ENCODE data around the gene SCIMP.

The SCIMP gene

GRCh38 chr17:5191541-5192417 lies 42.9 kb downstream of the SCIMP start, which contains the start of gene ZNF594:
TSS of gene ZNF594 (minus strand) at chr17:5191868. CDS start at chr17:5184256, 7,612 bp downstream.
- H3K4me1 ChIP-seq (ENCODE audit: control insufficient read depth, low read length): peaks cover 20% of the 10 kb centered on the region
- H3K27me3 ChIP-seq (ENCODE audit: control insufficient read depth, low read length): no peaks in the 10 kb centered on the region
- peaks cover 36% of the 10 kb centered on the region for H3K9me3 ChIP-seq (ENCODE audit: control insufficient read depth, insufficient read depth, low read length)
- peak within 1 kb of the TSS; percentile 45 for H3K27ac ChIP-seq (ENCODE audit: low read depth, low read length)
- peaks cover 7% of the 10 kb centered on the region for H3F3A ChIP-seq (ENCODE audit: control insufficient read depth, insufficient read depth)
- H3K79me2 ChIP-seq (ENCODE audit: control insufficient read depth, low read length): peaks cover 35% of the 10 kb centered on the region
- no peaks in the 10 kb centered on the region for H4K20me1 ChIP-seq (ENCODE audit: control insufficient read depth, insufficient read depth, low read depth, low read length)
- no peaks in the 10 kb centered on the region for H3K9me2 ChIP-seq (replicated peaks; ENCODE audit: control insufficient read depth, low read length)
- peak within 1 kb of the TSS; percentile 96 for H3K4me3 ChIP-seq (ENCODE audit: low read length)
- H3K36me3 ChIP-seq (ENCODE audit: control insufficient read depth, low read length): peaks cover 45% of the 10 kb centered on the region
- H3K4me2 ChIP-seq (ENCODE audit: low read length): peak within 1 kb of the TSS; percentile 88
- TF ChIP-seq EZH2phosphoT487 (IDR thresholded peaks at IDR 0.05; ENCODE audit: borderline replicate concordance, low read length) (no peak), CTCF (IDR thresholded peaks at IDR 0.05; ENCODE audit: low read depth, low read length, poor library complexity, severe bottlenecking) (peak; percentile 78)

GRCh38 chr17:5184288-5184687 lies 50.4 kb downstream of the SCIMP start:
- peaks cover 20% of the 10 kb centered on the region for H3F3A ChIP-seq (ENCODE audit: control insufficient read depth, insufficient read depth)
- H3K36me3 ChIP-seq (ENCODE audit: control insufficient read depth, low read length): peaks cover 84% of the 10 kb centered on the region
- H3K27ac ChIP-seq (ENCODE audit: low read depth, low read length): no peak overlapping the region
- no peaks in the 10 kb centered on the region for H3K4me1 ChIP-seq (ENCODE audit: control insufficient read depth, low read length)
- H3K79me2 ChIP-seq (ENCODE audit: control insufficient read depth, low read length): peaks cover 8% of the 10 kb centered on the region
- H3K4me3 ChIP-seq (ENCODE audit: low read length): no peak overlapping the region
- peaks cover 90% of the 10 kb centered on the region for H3K9me3 ChIP-seq (ENCODE audit: control insufficient read depth, insufficient read depth, low read length)
- no peaks in the 10 kb centered on the region for H3K27me3 ChIP-seq (ENCODE audit: control insufficient read depth, low read length)
- H4K20me1 ChIP-seq (ENCODE audit: control insufficient read depth, insufficient read depth, low read depth, low read length): no peaks in the 10 kb centered on the region
- TF ChIP-seq CTCF (IDR thresholded peaks at IDR 0.05; ENCODE audit: low read depth, low read length, poor library complexity, severe bottlenecking) (no peak), EZH2phosphoT487 (IDR thresholded peaks at IDR 0.05; ENCODE audit: borderline replicate concordance, low read length) (no peak)
- no peak overlapping the region for H3K4me2 ChIP-seq (ENCODE audit: low read length)
- H3K9me2 ChIP-seq (replicated peaks; ENCODE audit: control insufficient read depth, low read length): no peaks in the 10 kb centered on the region

DNA sequence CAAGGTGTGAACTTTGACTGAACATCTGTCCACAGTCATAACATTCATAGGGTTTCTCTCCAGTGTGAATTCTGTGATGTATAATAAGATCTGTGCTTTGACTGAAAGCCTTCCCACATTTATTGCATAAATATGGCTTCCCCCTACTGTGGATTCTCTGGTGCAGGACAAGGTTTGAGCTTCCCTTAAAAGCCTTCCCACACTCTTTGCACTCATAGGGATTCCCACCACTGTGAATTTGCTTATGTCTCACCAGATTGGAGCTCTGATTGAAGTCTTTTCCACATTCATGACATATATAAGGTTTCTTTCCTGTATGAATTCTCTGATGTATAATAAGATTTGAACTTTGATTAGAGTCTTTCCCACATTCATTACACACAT lies 51.3 kb downstream of the SCIMP start:
- Histone ChIP-seq H3K36me3 (ENCODE audit: control insufficient read depth, low read length) (peaks cover 83% of the 10 kb centered on the region), H4K20me1 (ENCODE audit: control insufficient read depth, insufficient read depth, low read depth, low read length) (no peaks in the 10 kb centered on the region), H3K79me2 (ENCODE audit: control insufficient read depth, low read length) (peaks cover 5% of the 10 kb centered on the region; the same call in 1 of the 2 replicates), H3K27me3 (ENCODE audit: control insufficient read depth, low read length) (no peaks in the 10 kb centered on the region), H3F3A (ENCODE audit: control insufficient read depth, insufficient read depth) (peaks cover 20% of the 10 kb centered on the region), H3K4me3 (ENCODE audit: low read length) (no peak overlapping the region), H3K4me2 (ENCODE audit: low read length) (no peak overlapping the region), H3K27ac (ENCODE audit: low read depth, low read length) (no peak overlapping the region), H3K9me2 (replicated peaks; ENCODE audit: control insufficient read depth, low read length) (no peaks in the 10 kb centered on the region), H3K4me1 (ENCODE audit: control insufficient read depth, low read length) (no peaks in the 10 kb centered on the region), H3K9me3 (ENCODE audit: control insufficient read depth, insufficient read depth, low read length) (peaks cover 92% of the 10 kb centered on the region)
- TF ChIP-seq CTCF (IDR thresholded peaks at IDR 0.05; ENCODE audit: low read depth, low read length, poor library complexity, severe bottlenecking) (no peak), EZH2phosphoT487 (IDR thresholded peaks at IDR 0.05; ENCODE audit: borderline replicate concordance, low read length) (no peak)
